CD4-positive, alpha-beta T cell treated with Interleukin-21 for 1 hour (primary cell): ENCODE data around the gene LRP1B.

Source experiments
- DNase-seq: peaks from one replicate; pipeline ENCODE4 v3.0.0-alpha.2; 2020

LRP1B gene

GRCh38 chr2:142131010-142131669 lies at the start of gene LRP1B:
Gene LRP1B (minus strand): TSS chr2:142131016. CDS start chr2:142130729, 287 bp downstream.
- DNase-seq: no peak

GRCh38 chr2:142179686-142180085 lies 48.9 kb upstream of the LRP1B start:
- DNase-seq: no peak

- DNase-seq: no peak
These were observed 47.8 kb upstream of the LRP1B start for GRCh38 chr2:142178604-142179003.

- DNase-seq: no peak
These were observed 46.1 kb upstream of the LRP1B start for GRCh38 chr2:142176941-142177340.

- DNase-seq: no peak
These were observed 45.1 kb upstream of the LRP1B start for GRCh38 chr2:142175813-142176338.

GRCh38 chr2:142174176-142174575 lies 43.4 kb upstream of the LRP1B start:
- no peak for DNase-seq

GRCh38 chr2:142170847-142171246 lies 40.0 kb upstream of the LRP1B start:
- DNase-seq: no peak

GRCh38 chr2:142165790-142166189 lies 35.0 kb upstream of the LRP1B start:
- DNase-seq: no peak

GRCh38 chr2:142153601-142154000 lies 22.8 kb upstream of the LRP1B start:
- no peak for DNase-seq

- DNase-seq: no peak
These were observed 19.6 kb upstream of the LRP1B start for GRCh38 chr2:142150453-142150852.

- DNase-seq: no peak
These were observed 13.7 kb upstream of the LRP1B start for GRCh38 chr2:142144547-142144946.

- DNase-seq: no peak
These were observed 11.8 kb upstream of the LRP1B start for GRCh38 chr2:142142595-142142994.

GRCh38 chr2:142140434-142140845 lies 9.6 kb upstream of the LRP1B start:
- no peak for DNase-seq

GRCh38 chr2:142139384-142139783 lies 8.6 kb upstream of the LRP1B start:
- DNase-seq: no peak

- no peak for DNase-seq
These were observed 5.8 kb upstream of the LRP1B start for GRCh38 chr2:142136571-142136970.

GRCh38 chr2:142134911-142135310 lies 4.1 kb upstream of the LRP1B start:
- no peak for DNase-seq

- DNase-seq: no peak
These were observed 456 bp downstream of the LRP1B start for GRCh38 chr2:142130111-142131009.

- no peak for DNase-seq
These were observed 2.7 kb downstream of the LRP1B start for GRCh38 chr2:142128105-142128504.

- no peak for DNase-seq
These were observed 3.6 kb downstream of the LRP1B start for GRCh38 chr2:142127248-142127647.

GRCh38 chr2:142124706-142125105 lies 6.1 kb downstream of the LRP1B start:
- no peak for DNase-seq

GRCh38 chr2:142119347-142119746 lies 11.5 kb downstream of the LRP1B start:
- no peak for DNase-seq

- no peak for DNase-seq
These were observed 18.0 kb downstream of the LRP1B start for GRCh38 chr2:142112757-142113221.

- DNase-seq: no peak
These were observed 26.6 kb downstream of the LRP1B start for GRCh38 chr2:142104134-142104758.
